NCI-H2171 treated with DMSO at 0.1 percent for 48 hours (cell line): Measurements from ENCODE around the gene PPP3CB.

Source experiments
- DNase-seq: peaks from one replicate; lab custom pipeline; 2025; lab: John Stamatoyannopoulos, UW

Gene PPP3CB

DNA sequence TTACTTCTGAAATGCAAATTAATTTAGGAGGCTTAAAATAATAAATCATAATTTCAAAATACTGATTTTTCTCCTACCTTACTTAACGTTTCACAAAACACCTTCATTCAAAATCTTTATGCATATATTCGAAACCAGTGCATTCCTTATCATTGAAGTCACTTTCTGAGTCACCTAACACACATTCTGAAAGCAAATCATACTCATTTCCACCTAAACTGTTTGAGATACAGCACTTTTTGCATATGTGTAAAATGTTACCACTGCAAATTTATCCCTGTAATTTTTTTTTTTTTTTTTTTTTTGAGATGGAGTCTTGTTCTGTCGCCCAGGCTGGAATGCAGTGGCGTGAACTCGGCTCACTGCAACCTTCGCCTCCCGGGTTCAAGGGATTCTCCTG lies 15.7 kb downstream of the PPP3CB start:
- no peak for DNase-seq

DNA sequence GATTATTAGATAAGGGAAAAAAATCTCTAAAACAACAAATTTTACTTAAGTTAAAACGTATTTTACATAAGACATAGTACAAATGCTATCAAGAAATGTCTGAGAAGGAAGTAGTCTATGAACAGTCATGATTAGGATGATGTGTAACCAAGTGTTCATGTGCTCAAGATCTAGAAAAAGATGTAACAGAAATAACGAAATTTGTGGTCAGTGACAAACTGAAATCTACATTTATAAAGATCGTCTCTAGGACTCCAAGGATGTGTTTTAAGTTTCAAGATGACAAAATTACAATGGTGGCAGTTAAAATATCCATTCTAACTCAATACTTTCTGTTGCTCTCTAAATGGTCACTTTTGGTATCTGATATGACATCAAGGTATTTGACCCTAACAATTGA lies 17.2 kb downstream of the PPP3CB start:
- no peak for DNase-seq

DNA sequence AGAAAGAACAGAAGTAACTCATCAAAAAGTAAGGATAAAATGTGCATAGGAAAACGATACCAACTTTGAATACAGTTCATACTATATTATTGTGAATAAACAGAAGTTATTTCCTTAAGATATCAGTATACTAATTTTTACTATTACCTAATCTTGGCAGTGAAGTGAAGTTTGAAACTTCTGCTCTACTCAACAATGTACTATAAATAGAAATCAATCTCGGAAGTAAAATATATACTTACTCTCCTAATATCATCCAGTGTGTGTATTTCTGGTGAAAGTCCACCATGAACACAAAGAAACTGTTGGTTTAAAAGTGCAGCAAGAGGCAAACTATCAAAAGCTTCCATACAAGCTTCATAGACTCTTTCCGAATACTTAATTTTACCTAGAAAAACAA lies 24.6 kb downstream of the PPP3CB start:
- no peak for DNase-seq

DNA sequence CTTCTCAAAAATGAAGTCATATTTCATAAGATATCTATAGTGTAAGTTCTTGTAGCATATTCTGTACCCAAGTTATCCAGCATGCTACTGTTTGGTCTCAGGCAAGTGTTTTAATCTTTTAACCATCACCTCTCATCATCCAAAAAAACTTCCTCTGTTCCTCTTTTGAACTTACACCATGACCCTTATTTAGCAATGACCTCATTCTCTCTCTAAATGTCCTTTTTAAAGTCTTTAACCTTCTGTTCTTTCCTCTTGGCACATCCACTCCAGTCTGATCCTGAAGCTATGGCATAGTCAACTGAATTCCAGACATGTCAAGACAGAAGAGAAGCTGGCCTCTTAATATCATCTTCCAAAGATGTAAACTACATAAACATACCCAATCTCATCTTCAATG lies 26.2 kb downstream of the PPP3CB start:
- no peak for DNase-seq

DNA sequence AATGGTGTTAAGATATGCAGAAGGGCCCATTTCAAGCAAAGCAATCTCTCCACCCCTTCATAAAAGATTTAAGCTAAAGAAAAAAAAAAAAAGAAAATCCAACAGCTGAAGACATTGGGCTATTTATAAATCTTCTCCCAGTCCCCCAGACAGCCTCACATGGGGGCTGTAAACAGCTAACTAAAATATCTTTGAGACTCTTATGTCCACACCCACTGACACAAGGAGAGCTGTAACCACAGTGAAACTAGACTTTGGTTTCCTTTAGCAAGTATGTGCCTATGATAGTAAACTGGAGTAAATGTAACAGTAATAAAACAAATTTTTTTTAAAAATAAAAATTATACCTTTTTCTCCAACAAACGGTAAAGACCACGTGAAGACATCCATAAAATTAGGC lies 28.6 kb downstream of the PPP3CB start:
- DNase-seq, result no peak

DNA sequence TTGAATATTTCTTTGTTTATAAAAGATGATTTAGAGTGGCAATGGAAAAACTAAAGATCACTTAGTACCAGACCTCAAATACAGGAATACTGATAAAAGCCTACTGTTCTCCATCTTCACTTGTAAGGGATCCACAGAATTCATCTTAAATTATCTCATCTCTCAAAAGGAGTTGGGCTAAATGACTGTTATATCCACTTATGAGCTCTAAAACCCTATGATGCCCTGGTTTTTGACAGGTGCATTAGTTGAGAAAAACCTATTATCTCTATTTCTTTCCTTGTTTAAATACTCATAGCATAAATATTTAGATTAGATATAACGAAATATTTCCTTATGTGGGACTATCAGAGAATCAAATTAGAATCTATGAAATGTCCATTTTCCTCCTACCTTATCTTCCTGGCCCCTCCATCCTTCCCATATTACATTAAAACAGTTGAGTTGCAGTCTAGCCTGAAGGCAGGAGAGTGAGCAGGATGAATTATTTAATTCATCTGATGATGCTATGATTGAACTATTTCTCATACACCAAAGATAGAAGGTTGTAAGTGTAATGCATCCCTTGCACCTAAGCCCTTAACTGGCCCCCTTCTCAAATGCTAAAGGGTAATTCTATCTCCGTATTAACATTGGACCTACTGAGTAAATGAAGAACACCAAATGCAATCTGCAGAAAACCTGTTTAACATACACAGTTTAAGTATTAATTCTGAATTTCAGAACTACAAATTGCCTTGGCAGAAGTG lies 29.7 kb downstream of the PPP3CB start:
- DNase-seq, result no peak

DNA sequence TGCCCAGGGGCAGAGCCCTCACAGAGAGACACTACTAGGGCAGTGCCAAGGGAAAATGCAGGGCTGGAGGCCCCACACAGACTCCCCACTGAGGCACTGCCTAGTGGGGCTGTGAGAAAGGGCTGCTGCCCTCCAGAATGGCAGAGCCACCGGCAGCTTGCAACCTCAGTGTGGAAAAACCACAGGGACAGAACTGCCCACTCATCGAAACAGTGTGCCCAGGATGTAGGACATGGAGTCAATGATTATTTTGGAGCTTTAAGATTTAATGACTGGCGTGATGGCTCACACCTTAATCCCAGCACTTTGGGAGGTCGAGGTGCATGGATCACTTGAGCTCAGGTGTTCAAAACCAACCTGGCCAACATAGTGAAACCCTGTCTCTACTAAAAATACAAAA lies 34.9 kb downstream of the PPP3CB start:
- DNase-seq, result no peak

DNA sequence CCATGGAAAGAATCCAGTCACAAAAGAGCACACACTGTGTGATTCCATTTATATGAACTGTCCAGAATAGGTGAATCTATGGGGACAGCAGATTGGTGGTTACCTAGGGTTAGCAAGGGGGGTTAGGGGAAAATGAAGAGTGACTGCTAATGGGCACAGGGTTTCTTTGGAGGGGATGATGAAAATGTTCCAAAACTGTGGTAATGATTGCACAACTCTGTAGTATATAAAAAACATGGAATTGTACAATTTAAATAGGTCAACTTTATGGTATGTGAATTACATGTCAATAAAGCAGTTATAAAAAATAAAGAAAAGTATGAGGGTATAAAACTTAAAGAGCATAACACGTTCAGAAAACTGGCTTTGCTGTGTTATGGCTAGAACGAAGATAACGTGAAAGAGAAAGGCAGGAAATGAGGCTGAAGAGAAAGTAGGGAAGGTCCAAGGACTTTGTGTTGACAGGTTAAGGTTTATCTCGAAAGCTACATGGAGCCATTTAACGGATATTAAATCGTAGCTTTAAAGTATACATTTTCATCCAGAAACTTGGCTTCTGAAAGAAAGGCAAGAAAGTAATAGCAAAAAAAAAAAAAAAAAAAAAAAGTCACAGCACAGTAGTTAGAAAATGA lies 36.0 kb downstream of the PPP3CB start:
- no peak for DNase-seq

DNA sequence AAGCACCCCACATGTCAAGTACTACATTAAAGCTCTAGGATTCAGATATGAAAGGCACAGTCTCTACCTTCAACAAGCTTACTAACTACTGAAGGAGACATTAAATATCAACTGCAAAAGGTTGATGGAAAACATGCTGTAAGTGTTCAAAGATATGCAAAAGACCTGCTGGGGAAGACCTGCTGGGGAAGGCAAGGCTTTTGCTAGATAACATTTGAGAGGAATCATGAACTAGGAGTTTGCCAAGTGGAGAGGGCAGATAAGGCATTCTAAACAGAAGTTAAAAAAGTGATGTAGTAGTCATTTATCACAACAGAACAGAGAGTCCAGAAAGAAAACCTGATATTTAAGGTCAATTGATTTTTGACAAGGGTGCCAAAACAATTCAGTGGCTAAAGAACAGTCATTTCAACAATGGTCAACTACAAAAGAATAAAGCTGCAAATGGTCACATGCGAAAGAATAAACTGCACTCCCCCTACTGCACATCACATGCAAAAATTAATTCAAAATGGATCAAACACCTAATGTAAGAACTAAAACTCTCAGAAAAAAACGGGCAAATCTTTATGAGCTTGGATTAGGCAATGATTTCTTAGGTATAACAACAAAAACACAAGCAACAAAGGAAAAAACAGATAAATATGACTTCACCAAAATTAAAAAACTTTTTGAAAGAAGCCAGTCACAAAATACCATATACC lies 39.5 kb downstream of the PPP3CB start:
- no peak for DNase-seq

DNA sequence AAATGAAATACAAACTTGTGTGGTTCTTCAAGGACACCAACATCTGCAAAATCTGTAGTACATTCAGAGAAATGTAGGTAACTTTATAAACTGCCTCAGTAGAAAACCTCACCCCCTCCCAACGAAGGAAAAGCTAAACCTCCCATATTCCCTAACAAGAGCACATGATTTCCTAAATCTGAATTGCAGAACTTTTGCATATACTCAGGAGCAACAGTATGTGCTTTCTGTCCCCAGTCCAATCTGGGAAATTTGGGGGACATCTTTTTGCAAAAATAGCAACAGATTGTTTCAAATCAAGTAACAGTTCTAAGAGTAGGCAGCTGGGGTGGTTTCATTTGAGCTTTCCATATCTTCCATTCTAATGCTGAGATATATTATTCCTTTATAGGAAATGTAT lies 46.7 kb downstream of the PPP3CB start:
- no peak for DNase-seq

DNA sequence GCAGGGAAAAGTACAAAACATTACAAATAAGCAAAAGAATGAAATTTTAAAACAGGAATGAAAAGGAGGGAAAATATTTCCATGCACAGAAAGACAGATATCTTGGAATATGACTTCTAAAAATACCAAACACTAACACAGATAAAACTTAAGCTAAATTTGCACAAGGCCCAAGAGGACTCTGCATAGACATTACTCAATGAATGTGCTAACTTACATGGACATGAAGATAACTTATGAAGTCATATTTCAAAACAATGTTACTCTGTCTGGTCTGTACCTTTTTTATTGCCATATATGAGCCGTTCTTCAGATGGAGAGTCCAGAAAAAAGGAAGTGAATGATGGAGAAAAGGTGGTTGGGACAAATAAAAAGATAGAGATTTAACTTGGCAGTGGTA lies 47.4 kb downstream of the PPP3CB start:
- DNase-seq, result no peak

DNA sequence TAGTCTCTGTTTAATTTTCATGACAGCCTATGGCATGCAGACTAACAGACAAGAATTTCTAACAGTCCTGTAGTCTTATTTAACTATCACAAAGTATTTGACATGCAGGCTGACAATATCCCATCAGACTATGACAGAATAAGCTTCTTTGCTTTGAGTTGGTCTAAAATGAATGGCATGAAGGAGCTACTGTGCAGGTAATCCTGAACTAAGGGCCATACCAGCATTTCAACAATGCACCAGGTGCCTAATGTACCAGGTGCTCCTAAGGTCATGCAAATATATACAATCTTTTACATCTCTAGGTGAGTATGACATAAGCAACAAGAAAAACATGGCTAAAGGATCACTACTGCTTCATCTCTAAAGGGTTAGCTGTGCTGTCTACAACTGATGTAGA lies 48.9 kb downstream of the PPP3CB start:
- no peak for DNase-seq

DNA sequence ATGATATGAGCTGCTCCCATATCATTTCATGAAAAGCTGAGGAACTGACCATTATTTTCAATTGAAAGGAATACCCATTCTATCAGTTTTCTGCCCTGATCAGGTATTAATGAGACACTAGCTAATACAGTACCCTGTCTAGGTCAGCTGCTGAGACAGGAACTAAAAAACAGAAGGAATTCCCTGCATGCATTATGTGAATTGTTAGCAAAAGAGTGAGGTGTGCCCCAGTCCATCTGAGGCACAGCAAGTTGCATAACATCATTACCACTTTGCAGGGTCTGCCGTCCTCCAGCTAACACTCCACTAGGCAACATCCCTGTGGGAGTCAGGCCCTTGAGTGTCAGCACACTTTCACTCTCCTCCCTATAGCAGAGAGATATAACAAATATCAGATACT lies 51.4 kb downstream of the PPP3CB start:
- no peak for DNase-seq

DNA sequence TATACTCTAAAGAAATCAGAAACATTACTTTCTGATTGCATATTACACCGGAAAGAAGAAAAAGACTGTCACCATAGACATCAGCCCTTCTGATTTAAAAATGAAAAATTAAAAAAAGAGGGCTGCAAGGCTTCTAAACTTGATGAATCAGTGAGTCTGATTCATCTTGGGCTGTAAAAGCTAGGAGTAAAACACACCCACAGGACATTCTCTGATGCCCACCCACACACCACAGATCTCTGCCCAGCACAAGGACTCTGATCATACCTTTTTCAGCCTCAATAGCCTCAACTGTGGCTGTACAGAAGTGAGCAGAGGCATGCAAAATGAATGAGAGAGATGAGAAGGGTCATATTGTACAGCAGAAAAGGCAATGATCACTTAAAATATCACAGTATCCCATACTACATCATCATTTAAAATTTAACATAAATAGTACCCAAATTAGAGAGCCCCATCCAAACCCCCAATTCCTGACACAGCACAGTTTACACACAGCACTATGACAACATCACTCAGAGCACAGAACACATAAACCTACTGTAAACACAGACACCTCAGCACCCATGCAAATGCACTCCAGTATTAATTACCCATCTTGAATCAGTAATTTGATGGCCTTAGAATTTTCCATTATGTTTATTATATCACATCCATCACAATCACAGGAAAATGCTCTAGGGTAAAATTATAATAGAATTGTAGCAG lies 56.1 kb downstream of the PPP3CB start:
- no peak for DNase-seq

DNA sequence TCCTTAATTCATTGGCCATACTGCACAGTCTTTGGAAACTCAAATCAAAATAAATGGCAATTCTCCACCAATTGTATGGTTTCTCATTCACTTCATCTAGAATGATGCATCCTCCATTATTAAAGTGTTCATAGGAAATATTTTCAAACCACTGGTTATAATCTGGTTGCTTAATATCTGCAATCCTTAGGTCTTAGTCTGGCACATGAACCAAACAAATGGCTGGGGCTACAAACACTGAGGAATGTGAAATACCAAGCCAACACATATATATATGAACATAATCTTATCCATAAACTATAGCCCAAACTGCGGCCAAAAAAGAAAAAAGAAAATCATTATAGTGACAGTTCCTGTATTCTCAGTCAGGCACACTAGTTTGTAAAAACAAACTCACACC lies 56.8 kb downstream of the PPP3CB start:
- DNase-seq, result no peak

DNA sequence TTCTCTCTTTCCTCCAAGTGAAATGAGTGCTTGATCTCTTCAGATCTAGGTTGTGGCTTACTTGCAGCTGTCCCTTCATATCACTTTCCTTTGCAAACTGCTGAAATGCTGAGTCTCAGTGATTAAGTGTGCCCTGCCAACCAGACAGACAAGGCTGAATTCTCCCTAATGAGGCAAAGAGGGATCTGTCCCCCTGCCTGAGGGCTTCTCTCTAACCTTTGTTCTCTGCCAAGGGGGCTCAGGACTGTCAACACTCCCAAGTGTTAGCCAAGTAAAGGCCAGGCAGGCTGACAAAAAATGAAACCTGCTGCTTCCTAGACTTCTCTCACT lies 62.3 kb downstream of the PPP3CB start, which contains the start of gene MSS51:
MSS51 (minus strand) TSS at position 24 of the 330 bp plus-strand sequence. CDS start 5,277 bp downstream, outside the sequence.
- no peak for DNase-seq

DNA sequence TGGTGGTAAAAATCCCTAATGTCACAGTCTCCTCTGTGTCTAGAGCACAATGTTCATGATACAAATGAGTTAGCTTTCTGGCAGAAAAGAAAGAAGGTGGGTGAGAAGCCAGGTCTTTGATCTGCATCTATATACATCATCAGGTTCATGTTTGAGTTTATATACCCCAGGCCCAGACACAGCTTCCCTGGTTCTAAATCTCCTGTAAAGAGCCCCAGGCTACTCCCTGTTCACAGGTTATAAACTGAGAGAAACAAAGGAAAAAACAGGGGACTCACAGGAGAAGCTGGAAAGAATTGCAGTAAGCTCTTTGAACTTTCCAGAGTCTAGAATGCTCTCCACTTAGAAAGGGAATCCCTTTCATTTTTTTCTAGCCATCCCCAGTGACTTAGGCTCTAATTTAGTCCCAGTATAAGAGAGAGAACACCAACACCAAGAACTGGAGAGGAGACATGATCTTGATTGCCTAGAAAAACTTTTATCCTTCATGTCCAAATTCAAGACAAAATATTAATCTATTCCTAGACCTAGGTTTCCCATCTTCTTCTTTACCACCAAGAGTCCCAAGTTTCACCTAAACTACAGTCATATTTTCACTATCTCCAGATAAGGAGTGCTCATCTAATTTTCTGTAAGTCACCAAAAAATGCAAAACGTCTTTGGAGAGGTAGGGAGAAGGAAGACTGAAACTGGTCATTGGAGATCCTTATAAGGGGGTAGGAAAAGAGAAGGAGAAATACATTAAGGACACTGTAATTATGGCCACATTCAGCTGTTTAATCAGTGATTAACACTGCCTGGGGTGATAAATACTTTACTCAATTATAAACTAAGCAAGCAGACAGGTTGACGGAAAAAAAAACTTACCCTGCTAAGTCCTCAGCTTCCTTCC lies 62.9 kb downstream of the PPP3CB start:
- no peak for DNase-seq

DNA sequence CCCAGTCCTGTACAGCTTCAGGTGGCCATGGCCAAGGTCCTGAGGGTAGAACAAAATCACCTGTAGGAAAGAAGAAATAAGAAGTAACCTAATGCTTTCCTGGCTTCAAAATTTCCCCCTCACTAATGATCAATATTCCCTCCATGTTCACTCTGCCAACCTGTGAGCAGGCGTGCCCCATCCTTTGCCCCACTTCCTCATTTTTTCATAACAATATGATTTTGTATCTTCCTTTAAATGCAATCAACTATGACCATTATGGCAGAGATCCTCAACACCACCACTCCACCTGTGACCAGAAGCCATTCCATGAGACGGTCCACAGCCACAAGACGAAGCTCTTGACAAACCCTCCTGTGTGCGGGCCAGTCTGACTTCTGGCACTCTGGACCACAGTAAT lies 69.5 kb downstream of the PPP3CB start:
- no peak for DNase-seq

DNA sequence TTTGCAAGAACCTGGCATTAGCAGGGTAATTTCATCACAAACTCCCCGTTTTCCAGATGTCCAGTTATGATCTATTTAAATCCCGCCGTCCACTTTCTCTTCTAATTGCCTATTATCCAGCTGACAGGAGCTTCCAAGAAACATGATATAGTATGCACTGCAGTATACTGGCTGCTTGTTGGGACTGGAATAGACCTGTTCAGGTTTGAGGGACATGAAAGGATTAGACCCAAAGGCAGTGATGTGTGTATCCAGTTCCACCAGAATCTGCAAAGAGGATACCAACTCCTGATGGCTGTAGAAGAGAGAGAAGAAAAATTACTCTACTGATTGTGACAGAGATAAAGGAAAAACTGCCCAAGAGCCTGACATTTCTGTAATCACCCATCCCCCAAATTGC lies 71.3 kb downstream of the PPP3CB start:
- DNase-seq, result no peak

DNA sequence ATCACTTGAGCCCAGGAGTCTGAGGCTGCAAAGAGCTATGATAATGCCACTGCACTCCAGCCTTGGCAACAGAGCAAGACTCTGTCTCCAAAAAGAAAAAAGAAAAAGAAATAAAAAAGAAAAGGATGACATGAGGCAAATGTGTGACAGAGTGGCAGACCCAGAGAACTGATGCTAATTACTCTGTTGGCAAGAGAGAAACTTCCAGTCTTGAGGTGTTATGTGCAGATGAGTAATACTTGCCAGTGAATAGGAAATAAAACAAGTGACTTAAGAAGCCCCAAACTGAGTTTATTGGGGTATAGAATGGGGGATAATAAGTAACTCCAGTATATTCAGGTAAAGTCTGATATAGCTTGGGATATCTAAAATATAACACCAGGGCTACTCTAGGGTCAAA lies 72.5 kb downstream of the PPP3CB start:
- no peak for DNase-seq

DNA sequence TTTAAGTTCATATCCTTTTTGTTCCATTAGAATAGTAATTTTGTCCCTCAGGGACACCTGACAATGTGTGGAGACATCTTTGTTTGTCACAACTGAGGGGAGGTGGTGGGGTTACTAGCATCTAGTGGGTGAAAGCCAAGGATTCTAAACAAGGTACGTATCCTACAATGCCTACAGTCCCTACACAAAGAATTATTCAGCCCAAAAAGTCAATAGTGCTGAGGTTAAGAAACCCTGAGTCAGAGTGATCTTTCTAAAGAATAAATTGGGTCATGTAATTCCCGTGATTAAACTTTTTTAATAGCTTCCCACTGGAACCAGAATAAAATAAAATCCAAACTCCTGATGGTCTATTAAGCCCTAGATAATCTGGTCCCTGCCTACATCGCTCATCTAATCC lies 79.3 kb downstream of the PPP3CB start:
- no peak for DNase-seq
